GM18511 (cell line): ENCODE measurements around the gene STAP2.
"Not testable (repeated sequence)": the region's sequence is repeated elsewhere in the genome, so short reads cannot be mapped to it uniquely, and the experiment has no call there.

Experiments
- ATAC-seq: cut with Tn5 transposase; IDR thresholded peaks from one replicate; pipeline ENCODE4 v1.9.1; 2021; ENCODE audit warnings: mild to moderate bottlenecking, moderate library complexity; ENCODE audit not compliant: unreplicated experiment

STAP2 gene

GRCh38 chr19:4278010-4278409 lies 60.6 kb downstream of the STAP2 start:
- no peak for ATAC-seq

DNA sequence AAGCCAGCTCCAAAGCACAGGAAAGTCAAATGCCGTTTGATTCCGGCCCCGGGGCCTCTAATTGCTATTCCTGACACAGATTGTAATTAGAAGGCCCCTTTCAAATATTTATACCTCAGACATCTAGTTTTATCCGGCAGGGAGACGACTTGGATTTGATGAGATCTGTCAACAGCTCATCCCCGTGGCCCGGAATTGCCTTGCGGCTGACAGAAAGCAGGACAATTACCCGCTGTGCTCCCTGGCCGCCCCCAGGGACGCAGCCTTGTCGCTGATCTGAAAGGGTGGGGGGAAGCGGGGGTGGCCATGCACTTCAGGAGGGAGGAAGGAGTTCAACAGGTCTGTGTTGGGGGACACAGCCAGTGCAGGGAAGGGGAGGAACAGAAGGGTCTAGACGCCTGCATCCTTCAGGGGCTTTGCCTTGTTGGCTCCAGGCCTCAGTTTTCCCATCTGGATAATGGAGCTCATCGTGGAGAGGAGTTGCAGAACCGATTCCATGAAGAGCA lies 61.4 kb downstream of the STAP2 start:
- ATAC-seq = no peak

DNA sequence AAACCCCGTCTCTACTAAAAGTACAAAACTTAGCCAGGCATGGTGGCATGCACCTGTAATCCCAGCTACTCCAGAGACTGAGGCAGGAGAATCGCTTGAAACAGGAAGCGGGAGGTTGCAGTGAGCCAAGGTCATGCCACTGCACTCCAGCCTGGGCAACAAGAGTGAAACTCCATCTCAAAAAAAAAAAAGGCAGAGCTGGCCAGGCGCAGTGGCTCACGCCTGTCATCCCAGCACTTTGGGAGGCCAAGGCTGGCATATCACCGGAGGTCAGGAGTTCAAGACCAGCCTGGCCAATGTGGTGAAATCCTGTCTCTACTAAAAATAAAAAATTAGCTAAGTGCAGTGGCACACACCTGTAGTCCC lies 64.3 kb downstream of the STAP2 start:
- ATAC-seq = not testable (repeated sequence)
